Measurements from ENCODE around the gene OTULIN.
A peak's percentile ranks its signal among the peaks of the same experiment; 100 is the strongest.

Gene OTULIN

DNA sequence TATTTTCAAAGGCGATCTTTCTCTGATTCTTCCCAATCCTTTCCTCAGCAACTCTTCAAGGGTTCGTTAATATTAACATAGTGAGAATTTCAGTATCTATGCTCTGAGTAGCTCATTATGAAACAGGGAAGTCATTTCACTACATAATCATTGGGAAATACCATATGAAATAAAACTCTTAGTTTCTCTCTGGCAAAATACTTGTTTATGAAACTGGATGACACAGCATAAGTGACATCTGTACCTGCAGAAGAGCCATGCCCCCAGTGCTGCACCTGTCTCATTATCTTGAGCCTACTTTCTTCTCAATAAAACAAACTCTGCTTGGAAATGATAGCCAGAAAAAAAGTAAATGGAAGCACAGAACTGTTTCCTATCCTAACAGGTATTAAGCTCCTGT is 33.8 kb upstream of the OTULIN start:
- H3K9ac ChIP-seq (ENCODE audit: low read length): no peak overlapping the region
- H3K18ac ChIP-seq (ENCODE audit: low read length): no peak overlapping the region
- no peaks in the 10 kb centered on the region for H3K4me1 ChIP-seq (ENCODE audit: control insufficient read depth, low read depth, low read length)
- no peak overlapping the region for H4K5ac ChIP-seq (ENCODE audit: low read length)
- H2BK120ac ChIP-seq (ENCODE audit: low read depth, low read length): no peak overlapping the region
- H3K79me1 ChIP-seq (ENCODE audit: low read length): no peaks in the 10 kb centered on the region
- H2BK15ac ChIP-seq (replicated peaks; ENCODE audit: low read depth): no peak overlapping the region
- H3K4ac ChIP-seq (ENCODE audit: low read depth, low read length): no peak overlapping the region
- no peak overlapping the region for H3K56ac ChIP-seq (ENCODE audit: low read length)
- H3K4me2 ChIP-seq (ENCODE audit: low read length): no peak overlapping the region
- H3K4me3 ChIP-seq (ENCODE audit: low read length): no peak overlapping the region
- no peaks in the 10 kb centered on the region for H3K27me3 ChIP-seq (ENCODE audit: insufficient read depth, low read length, poor library complexity)
- H4K8ac ChIP-seq (ENCODE audit: low read depth, low read length): no peak overlapping the region
- H3K79me2 ChIP-seq (ENCODE audit: control insufficient read depth, insufficient read depth, low read length): no peaks in the 10 kb centered on the region
- no CpG with 5 or more reads among the region's 2 CpGs for WGBS (ENCODE audit: extremely low coverage, insufficient coverage, low lambda C conversion rate)
- DNase-seq: no peak
- no peak overlapping the region for H3K23ac ChIP-seq (ENCODE audit: low read length)
- H3K36me3 ChIP-seq (ENCODE audit: control insufficient read depth, insufficient read depth, low read length): no peaks in the 10 kb centered on the region
- H2BK5ac ChIP-seq (ENCODE audit: low read length): no peak overlapping the region
- H2AK5ac ChIP-seq (ENCODE audit: low read length): no peak overlapping the region
- no peak overlapping the region for H3K27ac ChIP-seq (ENCODE audit: low read depth, low read length)

DNA sequence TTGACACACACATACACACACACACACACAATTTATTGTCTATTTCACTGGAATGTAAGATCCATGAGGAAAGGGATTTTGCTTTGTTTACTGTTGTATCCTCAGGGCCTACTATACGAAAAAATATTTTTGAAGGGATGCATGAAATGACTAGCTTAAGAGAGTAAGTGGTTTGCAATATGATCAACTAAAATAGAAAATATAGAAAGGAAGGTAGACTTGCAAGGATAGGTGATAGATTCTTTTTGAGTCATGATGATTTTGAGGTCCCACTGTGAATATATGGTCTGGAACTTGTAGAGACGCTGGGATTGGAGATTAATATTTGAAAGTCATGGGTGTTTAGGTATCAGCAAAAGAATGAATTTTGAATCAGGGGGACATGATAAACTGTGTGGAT is 28.9 kb upstream of the OTULIN start:
- Histone ChIP-seq H3K27me3 (ENCODE audit: insufficient read depth, low read length, poor library complexity) (no peaks in the 10 kb centered on the region), H3K79me2 (ENCODE audit: control insufficient read depth, insufficient read depth, low read length) (no peaks in the 10 kb centered on the region), H3K18ac (ENCODE audit: low read length) (no peak overlapping the region), H4K8ac (ENCODE audit: low read depth, low read length) (no peak overlapping the region), H2BK15ac (replicated peaks; ENCODE audit: low read depth) (no peak overlapping the region), H3K9ac (ENCODE audit: low read length) (no peak overlapping the region), H3K4me3 (ENCODE audit: low read length) (no peak overlapping the region), H2BK120ac (ENCODE audit: low read depth, low read length) (no peak overlapping the region), H2BK5ac (ENCODE audit: low read length) (no peak overlapping the region), H3K27ac (ENCODE audit: low read depth, low read length) (no peak overlapping the region), H3K23ac (ENCODE audit: low read length) (no peak overlapping the region), H3K36me3 (ENCODE audit: control insufficient read depth, insufficient read depth, low read length) (no peaks in the 10 kb centered on the region), H4K5ac (ENCODE audit: low read length) (no peak overlapping the region), H3K56ac (ENCODE audit: low read length) (no peak overlapping the region), H3K4me2 (ENCODE audit: low read length) (no peak overlapping the region), H3K4ac (ENCODE audit: low read depth, low read length) (no peak overlapping the region), H3K79me1 (ENCODE audit: low read length) (no peaks in the 10 kb centered on the region), H3K4me1 (ENCODE audit: control insufficient read depth, low read depth, low read length) (no peaks in the 10 kb centered on the region), H2AK5ac (ENCODE audit: low read length) (no peak overlapping the region)
- DNase-seq: no peak
- no CpG with 5 or more reads among the region's 2 CpGs for WGBS (ENCODE audit: extremely low coverage, insufficient coverage, low lambda C conversion rate)

DNA sequence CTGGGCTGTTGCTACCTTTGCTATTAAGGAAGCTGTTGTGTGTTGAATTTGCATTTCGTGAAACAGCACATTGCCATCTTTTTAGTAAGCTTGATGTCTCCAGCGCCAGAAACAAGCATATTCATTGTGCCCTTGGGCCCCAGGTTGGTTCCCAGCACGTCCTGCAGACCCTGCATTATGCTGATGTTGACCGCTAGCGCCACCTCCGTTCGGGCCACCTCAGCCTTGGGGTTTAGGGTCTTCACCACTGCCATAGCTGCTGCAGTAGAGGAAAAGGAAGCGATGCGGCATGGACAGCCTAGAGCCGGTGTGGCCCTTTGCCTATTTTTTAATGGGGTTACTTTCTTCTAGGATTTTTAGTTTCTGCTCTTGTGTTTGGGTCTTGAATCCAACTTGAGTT is 23.8 kb upstream of the OTULIN start:
- no peak overlapping the region for H3K4me3 ChIP-seq (ENCODE audit: low read length)
- H3K27me3 ChIP-seq (ENCODE audit: insufficient read depth, low read length, poor library complexity): no peaks in the 10 kb centered on the region

DNA sequence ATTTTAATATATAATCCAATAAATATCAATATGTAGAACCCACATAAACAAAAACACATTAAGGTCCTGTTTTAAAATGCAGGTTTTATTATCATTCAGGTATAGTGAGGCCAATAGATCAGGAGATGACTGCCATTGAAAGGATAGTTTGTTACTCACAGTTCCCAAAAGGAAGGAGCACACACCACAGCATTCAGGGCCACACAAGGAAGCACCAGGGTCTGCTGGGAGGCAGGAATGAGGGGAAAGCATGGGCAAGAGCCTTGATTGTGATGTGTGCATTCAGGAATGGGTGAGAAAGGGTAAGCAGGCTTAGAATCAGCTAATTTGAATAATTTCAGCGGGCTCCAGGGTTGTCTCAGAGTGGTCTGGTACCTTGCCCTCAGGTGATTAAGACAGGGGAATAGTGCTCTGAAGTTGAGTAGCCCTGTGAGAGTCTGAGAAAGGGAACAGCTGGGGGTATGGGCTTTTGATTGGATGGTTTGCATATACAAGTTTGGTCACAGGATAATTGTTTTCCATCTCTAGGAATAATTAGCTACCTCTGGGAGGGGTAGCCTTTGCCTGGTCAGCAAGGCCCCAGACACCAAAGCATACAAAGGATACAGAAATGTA is 19.8 kb upstream of the OTULIN start:
- Histone ChIP-seq H3K4ac (ENCODE audit: low read depth, low read length) (no peak overlapping the region), H3K36me3 (ENCODE audit: control insufficient read depth, insufficient read depth, low read length) (no peaks in the 10 kb centered on the region), H2BK15ac (replicated peaks; ENCODE audit: low read depth) (no peak overlapping the region), H2BK120ac (ENCODE audit: low read depth, low read length) (no peak overlapping the region), H4K8ac (ENCODE audit: low read depth, low read length) (no peak overlapping the region), H3K56ac (ENCODE audit: low read length) (no peak overlapping the region), H3K9ac (ENCODE audit: low read length) (no peak overlapping the region), H4K5ac (ENCODE audit: low read length) (no peak overlapping the region), H2AK5ac (ENCODE audit: low read length) (no peak overlapping the region), H3K4me1 (ENCODE audit: control insufficient read depth, low read depth, low read length) (no peaks in the 10 kb centered on the region), H3K4me2 (ENCODE audit: low read length) (no peak overlapping the region), H3K79me2 (ENCODE audit: control insufficient read depth, insufficient read depth, low read length) (no peaks in the 10 kb centered on the region), H3K27ac (ENCODE audit: low read depth, low read length) (no peak overlapping the region), H3K4me3 (ENCODE audit: low read length) (no peak overlapping the region), H2BK5ac (ENCODE audit: low read length) (no peak overlapping the region), H3K79me1 (ENCODE audit: low read length) (no peaks in the 10 kb centered on the region), H3K27me3 (ENCODE audit: insufficient read depth, low read length, poor library complexity) (no peaks in the 10 kb centered on the region), H3K23ac (ENCODE audit: low read length) (no peak overlapping the region), H3K18ac (ENCODE audit: low read length) (no peak overlapping the region)
- no CpG with 5 or more reads among the region's 1 CpG for WGBS (ENCODE audit: extremely low coverage, insufficient coverage, low lambda C conversion rate)
- DNase-seq: peak; percentile 19

More for the DNA sequence above, 23.8 kb upstream of the OTULIN start:
- Histone ChIP-seq H4K8ac (ENCODE audit: low read depth, low read length) (no peak overlapping the region), H3K23ac (ENCODE audit: low read length) (no peak overlapping the region), H3K79me1 (ENCODE audit: low read length) (no peaks in the 10 kb centered on the region), H3K36me3 (ENCODE audit: control insufficient read depth, insufficient read depth, low read length) (no peaks in the 10 kb centered on the region), H3K56ac (ENCODE audit: low read length) (no peak overlapping the region), H3K4me1 (ENCODE audit: control insufficient read depth, low read depth, low read length) (no peaks in the 10 kb centered on the region), H3K18ac (ENCODE audit: low read length) (no peak overlapping the region), H3K9ac (ENCODE audit: low read length) (no peak overlapping the region), H4K5ac (ENCODE audit: low read length) (no peak overlapping the region), H3K4ac (ENCODE audit: low read depth, low read length) (no peak overlapping the region), H3K79me2 (ENCODE audit: control insufficient read depth, insufficient read depth, low read length) (no peaks in the 10 kb centered on the region), H3K27ac (ENCODE audit: low read depth, low read length) (no peak overlapping the region), H3K4me2 (ENCODE audit: low read length) (no peak overlapping the region), H2BK5ac (ENCODE audit: low read length) (no peak overlapping the region), H2BK15ac (replicated peaks; ENCODE audit: low read depth) (no peak overlapping the region), H2AK5ac (ENCODE audit: low read length) (no peak overlapping the region), H2BK120ac (ENCODE audit: low read depth, low read length) (no peak overlapping the region)
- no CpG with 5 or more reads among the region's 10 CpGs for WGBS (ENCODE audit: extremely low coverage, insufficient coverage, low lambda C conversion rate)
- DNase-seq: no peak

DNA sequence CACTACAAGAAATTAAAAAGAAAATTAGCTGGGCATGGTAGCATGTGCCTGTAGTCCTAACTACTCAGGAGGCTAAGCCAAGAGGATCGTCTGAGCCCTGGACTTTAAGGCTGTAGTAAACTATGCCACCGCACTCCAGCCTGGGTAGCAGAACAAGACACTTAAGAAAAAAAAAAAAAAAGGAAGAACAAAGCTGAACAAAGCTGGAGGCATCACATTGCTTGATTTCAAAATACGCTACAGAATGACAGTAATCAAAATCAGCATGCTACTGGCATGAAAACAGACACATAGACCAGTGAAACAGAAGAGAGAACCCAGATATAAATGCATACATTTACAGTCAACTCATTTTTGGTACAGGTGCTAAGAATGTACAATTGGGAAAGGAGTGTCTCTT is 14.5 kb upstream of the OTULIN start:
- Histone ChIP-seq H3K4me1 (ENCODE audit: control insufficient read depth, low read depth, low read length) (no peaks in the 10 kb centered on the region), H2BK15ac (replicated peaks; ENCODE audit: low read depth) (no peak overlapping the region), H3K27ac (ENCODE audit: low read depth, low read length) (no peak overlapping the region), H3K4me3 (ENCODE audit: low read length) (no peak overlapping the region), H3K18ac (ENCODE audit: low read length) (no peak overlapping the region), H3K23ac (ENCODE audit: low read length) (no peak overlapping the region), H4K8ac (ENCODE audit: low read depth, low read length) (no peak overlapping the region), H2BK120ac (ENCODE audit: low read depth, low read length) (no peak overlapping the region), H3K79me2 (ENCODE audit: control insufficient read depth, insufficient read depth, low read length) (no peaks in the 10 kb centered on the region), H3K79me1 (ENCODE audit: low read length) (no peaks in the 10 kb centered on the region), H3K27me3 (ENCODE audit: insufficient read depth, low read length, poor library complexity) (no peaks in the 10 kb centered on the region), H2BK5ac (ENCODE audit: low read length) (no peak overlapping the region), H3K36me3 (ENCODE audit: control insufficient read depth, insufficient read depth, low read length) (no peaks in the 10 kb centered on the region), H3K9ac (ENCODE audit: low read length) (no peak overlapping the region), H3K4ac (ENCODE audit: low read depth, low read length) (no peak overlapping the region), H2AK5ac (ENCODE audit: low read length) (no peak overlapping the region), H3K56ac (ENCODE audit: low read length) (no peak overlapping the region), H4K5ac (ENCODE audit: low read length) (no peak overlapping the region), H3K4me2 (ENCODE audit: low read length) (no peak overlapping the region)
- WGBS (ENCODE audit: extremely low coverage, insufficient coverage, low lambda C conversion rate): no CpG with 5 or more reads among the region's 3 CpGs
- no peak for DNase-seq

DNA sequence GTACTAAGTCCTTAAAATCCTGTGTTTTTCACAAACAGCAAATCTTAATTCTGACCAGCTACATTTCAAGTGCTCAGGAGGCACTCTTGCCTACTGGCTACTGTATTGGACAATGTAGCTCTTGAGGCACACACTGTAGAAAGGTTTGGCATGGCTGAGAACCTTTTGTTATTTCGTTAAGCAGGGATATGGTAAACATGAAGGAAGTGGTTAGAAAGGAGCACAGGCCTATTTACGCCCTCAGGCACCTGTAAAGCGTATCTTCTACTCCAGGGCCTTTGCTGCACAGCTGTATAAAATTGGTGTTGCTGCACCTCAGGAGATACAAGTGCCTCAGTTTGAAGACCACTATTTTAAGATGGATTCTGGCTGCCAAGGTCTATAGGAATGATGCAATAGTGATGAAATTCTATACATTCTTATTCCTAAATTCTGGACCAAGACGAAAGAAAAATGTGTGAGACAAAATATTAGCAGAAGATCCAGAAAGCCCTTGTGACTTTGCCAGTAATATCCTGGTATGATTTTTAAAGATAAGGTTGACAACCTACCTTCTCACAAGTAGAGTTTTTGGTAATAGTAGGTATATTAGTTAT is 9.3 kb upstream of the OTULIN start:
- Histone ChIP-seq H3K4ac (ENCODE audit: low read depth, low read length) (no peak overlapping the region), H3K18ac (ENCODE audit: low read length) (no peak overlapping the region), H3K9ac (ENCODE audit: low read length) (no peak overlapping the region), H4K5ac (ENCODE audit: low read length) (no peak overlapping the region), H3K79me2 (ENCODE audit: control insufficient read depth, insufficient read depth, low read length) (no peaks in the 10 kb centered on the region), H3K79me1 (ENCODE audit: low read length) (no peaks in the 10 kb centered on the region), H4K8ac (ENCODE audit: low read depth, low read length) (no peak overlapping the region), H3K4me2 (ENCODE audit: low read length) (no peak overlapping the region), H3K36me3 (ENCODE audit: control insufficient read depth, insufficient read depth, low read length) (no peaks in the 10 kb centered on the region), H3K27ac (ENCODE audit: low read depth, low read length) (no peak overlapping the region), H3K4me1 (ENCODE audit: control insufficient read depth, low read depth, low read length) (no peaks in the 10 kb centered on the region), H2BK5ac (ENCODE audit: low read length) (no peak overlapping the region), H3K27me3 (ENCODE audit: insufficient read depth, low read length, poor library complexity) (no peaks in the 10 kb centered on the region), H2AK5ac (ENCODE audit: low read length) (no peak overlapping the region), H3K4me3 (ENCODE audit: low read length) (no peak overlapping the region), H2BK120ac (ENCODE audit: low read depth, low read length) (no peak overlapping the region), H3K23ac (ENCODE audit: low read length) (no peak overlapping the region), H2BK15ac (replicated peaks; ENCODE audit: low read depth) (no peak overlapping the region), H3K56ac (ENCODE audit: low read length) (no peak overlapping the region)
- DNase-seq: no peak
- no CpG with 5 or more reads among the region's 4 CpGs for WGBS (ENCODE audit: extremely low coverage, insufficient coverage, low lambda C conversion rate)
